Memory B cell (primary cell): ENCODE measurements around the gene COL23A1.

Source experiments
- ATAC-seq: fragments of 150-1000 bp; cut with Tn5 transposase; 2 replicates; pipeline ENCODE4 v1.10.0; 2021; ENCODE audit warnings: low read depth, mild to moderate bottlenecking, moderate library complexity
- DNase-seq, 2 donors: peaks; one replicate each; pipeline ENCODE4 v3.0.0; 2022; ENCODE audit warnings: low spot score in 2 of 2
- H3K27ac Mint-ChIP-seq: one replicate; pipeline ENCODE4 v1.8.0; 2022; ENCODE audit warnings: mild to moderate bottlenecking, moderate library complexity, mixed read lengths
- H3K27me3 Mint-ChIP-seq: one replicate; pipeline ENCODE4 v1.8.0; 2022; ENCODE audit warnings: mixed read lengths
- H3K36me3 Mint-ChIP-seq: one replicate; pipeline ENCODE4 v1.8.0; 2022; ENCODE audit warnings: mild to moderate bottlenecking, mixed read lengths
- H3K4me1 Mint-ChIP-seq: one replicate; pipeline ENCODE4 v1.8.0; 2022; ENCODE audit warnings: mixed read lengths
- H3K4me3 Mint-ChIP-seq: one replicate; pipeline ENCODE4 v1.8.0; 2022; ENCODE audit warnings: mild to moderate bottlenecking, moderate library complexity, mixed read lengths
- H3K9me3 Mint-ChIP-seq: one replicate; pipeline ENCODE4 v1.8.0; 2022; ENCODE audit warnings: mixed read lengths

Gene COL23A1

DNA sequence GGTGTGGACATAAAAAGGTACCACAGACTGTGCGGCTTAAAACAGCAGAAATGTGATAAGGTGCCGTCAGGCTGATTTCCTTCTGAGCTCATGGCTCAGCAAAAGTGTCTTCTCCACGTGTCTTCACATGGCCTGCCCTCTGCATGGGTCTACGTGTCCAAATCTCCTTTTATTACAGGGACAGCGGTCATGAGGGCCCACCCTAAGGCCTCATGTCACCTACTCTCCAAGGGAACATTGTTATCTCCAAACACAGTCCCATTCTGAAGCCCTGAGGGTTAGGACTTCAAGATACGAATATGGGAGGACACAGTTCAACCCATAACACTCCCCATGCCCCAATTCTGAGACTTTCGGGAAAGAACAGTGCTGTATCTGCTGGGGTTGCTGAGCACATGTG lies 35.2 kb downstream of the COL23A1 start:
- no peaks in the 10 kb centered on the region for H3K36me3 Mint-ChIP-seq
- no peak overlapping the region for H3K27ac Mint-ChIP-seq
- peaks cover 1% of the 10 kb centered on the region for H3K9me3 Mint-ChIP-seq
- ATAC-seq = no peak
- no peak overlapping the region for H3K4me3 Mint-ChIP-seq
- H3K4me1 Mint-ChIP-seq = peaks cover 8% of the 10 kb centered on the region
- peaks cover 26% of the 10 kb centered on the region for H3K27me3 Mint-ChIP-seq
- no peak for DNase-seq

DNA sequence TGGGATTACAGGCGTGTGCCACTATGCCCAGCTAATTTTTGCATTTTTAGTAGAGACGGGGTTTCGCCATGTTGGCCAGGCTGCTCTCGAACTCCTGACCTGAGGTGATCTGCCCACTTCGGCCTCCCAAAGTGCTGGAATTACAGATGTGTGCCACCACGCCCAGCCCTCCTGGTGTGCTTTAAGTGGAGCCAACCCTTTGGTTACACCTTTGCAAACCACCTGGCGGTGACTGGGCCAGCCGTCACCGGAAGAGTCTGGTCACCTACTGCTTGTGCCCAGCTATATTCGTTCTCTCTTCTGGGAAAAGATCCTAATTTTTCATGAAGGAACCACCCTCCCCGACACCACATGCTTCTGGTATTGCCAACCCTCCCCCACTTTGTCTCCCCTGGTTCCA lies 35.9 kb downstream of the COL23A1 start:
- H3K9me3 Mint-ChIP-seq = peaks cover 1% of the 10 kb centered on the region
- no peak for DNase-seq
- no peak for ATAC-seq
- H3K36me3 Mint-ChIP-seq = no peaks in the 10 kb centered on the region
- no peak overlapping the region for H3K4me3 Mint-ChIP-seq
- H3K27me3 Mint-ChIP-seq = peaks cover 21% of the 10 kb centered on the region
- peaks cover 2% of the 10 kb centered on the region for H3K4me1 Mint-ChIP-seq
- no peak overlapping the region for H3K27ac Mint-ChIP-seq

DNA sequence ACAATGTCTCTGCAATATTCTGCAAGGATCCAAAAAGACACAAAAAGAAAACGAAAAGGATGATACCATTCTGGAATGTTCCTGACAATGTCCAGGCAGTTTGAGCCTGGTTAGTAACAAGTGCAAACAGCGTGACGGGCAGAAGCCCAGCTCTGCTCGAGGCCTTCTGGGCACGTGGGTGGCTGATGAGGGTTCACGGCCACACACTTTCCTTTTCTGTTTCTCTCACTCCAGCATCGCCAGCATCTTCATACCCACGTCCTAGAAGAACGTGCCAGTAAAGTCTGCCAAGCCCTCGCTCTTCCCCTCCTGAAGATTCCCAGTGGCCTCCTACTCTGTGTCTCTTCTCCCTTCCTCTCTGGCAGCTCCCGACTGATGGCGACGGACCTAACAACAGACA lies 36.7 kb downstream of the COL23A1 start:
- H3K27ac Mint-ChIP-seq = no peak overlapping the region
- no peaks in the 10 kb centered on the region for H3K9me3 Mint-ChIP-seq
- H3K36me3 Mint-ChIP-seq = no peaks in the 10 kb centered on the region
- H3K4me1 Mint-ChIP-seq = no peaks in the 10 kb centered on the region
- ATAC-seq (no peak), DNase-seq (no peak)
- no peak overlapping the region for H3K4me3 Mint-ChIP-seq
- peaks cover 17% of the 10 kb centered on the region for H3K27me3 Mint-ChIP-seq

DNA sequence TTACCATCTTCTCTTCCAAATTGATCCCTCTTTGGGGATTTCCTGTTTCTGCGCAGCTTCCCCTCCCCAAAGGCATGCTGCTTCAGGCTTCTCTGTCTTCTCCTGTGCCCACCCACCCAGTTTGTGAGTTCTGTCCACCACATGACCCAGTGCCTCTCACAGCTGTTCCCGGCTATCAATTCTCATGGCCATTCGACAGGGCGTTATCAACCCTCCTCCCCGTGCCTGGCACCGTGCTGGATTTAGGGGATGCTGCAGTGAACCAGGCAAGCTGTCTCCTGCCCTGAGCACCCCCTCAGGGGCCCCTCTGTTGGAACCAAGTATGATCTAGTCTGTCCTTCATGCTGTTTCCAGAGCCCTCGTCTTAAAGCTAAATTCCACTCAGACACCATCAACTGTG lies 38.7 kb downstream of the COL23A1 start:
- DNase-seq = no peak
- H3K27ac Mint-ChIP-seq = no peak overlapping the region
- H3K4me3 Mint-ChIP-seq = no peak overlapping the region
- no peaks in the 10 kb centered on the region for H3K9me3 Mint-ChIP-seq
- H3K4me1 Mint-ChIP-seq = no peaks in the 10 kb centered on the region
- no peaks in the 10 kb centered on the region for H3K36me3 Mint-ChIP-seq
- no peak for ATAC-seq
- peaks cover 16% of the 10 kb centered on the region for H3K27me3 Mint-ChIP-seq

DNA sequence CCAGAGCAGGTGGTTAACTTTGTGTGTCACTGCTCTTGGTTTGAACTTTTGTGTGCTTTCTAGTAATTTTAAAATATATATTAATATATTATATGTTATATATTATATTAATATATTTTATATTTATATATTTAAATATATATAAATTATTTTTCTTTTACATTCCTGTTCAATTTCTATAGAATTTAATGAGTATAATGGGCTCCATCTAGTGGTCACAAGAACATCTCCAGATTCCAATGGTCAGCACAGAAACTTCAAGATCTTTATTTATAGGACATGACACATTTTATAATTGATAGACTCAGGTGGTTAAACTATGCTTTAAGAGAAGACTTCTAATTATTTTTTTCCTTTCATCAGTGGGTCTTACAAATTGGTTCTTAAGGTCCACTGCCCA lies 39.1 kb downstream of the COL23A1 start:
- Mint-ChIP-seq H3K36me3 (no peaks in the 10 kb centered on the region), H3K27ac (no peak overlapping the region), H3K27me3 (peaks cover 19% of the 10 kb centered on the region), H3K4me3 (no peak overlapping the region), H3K9me3 (no peaks in the 10 kb centered on the region), H3K4me1 (no peaks in the 10 kb centered on the region)
- no peak for ATAC-seq
- no peak for DNase-seq

DNA sequence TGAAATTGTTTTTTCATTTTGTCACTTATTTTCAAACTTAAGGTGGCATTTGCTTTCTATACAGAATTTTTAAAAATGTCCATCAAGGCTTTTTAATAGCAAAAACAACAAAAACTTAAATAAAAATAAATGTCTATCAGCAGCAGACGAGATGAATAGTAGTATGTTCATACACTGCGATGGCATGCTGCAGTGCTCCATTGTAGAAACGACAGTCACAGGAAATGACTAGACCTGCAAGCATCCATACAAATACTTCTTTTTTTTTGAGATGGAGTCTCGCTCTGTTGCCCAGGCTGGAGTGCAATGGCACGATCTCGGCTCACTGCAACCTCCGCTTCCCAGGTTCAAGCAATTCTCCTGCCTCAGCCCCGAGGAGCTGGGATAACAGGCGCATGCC lies 41.4 kb downstream of the COL23A1 start:
- H3K36me3 Mint-ChIP-seq = no peaks in the 10 kb centered on the region

DNA sequence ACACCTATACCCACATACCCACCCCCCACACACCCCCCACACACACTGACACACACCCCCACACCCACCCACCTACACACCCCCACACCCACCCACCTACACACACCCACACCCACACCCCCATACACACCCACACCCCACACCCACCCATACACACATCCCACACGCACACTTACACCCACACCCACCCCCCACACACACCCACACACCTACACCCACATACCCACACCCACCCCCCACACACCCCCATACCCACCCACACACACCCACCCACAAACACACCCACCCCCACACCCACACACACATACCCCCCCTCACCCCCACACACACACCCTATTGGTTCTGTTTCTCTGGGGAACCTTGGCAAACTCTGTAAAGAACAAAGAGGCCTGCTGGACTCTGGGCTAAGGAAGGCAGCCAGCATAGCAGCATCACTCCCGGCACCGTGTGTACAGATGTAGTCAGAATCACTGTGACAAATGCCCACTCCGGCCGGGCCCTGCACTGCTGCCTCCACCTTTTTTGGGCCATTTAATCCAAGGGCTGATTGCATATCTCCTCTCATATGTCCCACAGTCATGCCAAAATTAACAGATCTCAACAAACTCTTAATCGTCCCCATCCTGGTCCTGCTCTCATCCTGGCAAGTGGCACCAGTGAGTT lies 42.3 kb downstream of the COL23A1 start:
- Mint-ChIP-seq H3K9me3 (no peaks in the 10 kb centered on the region), H3K4me1 (no peaks in the 10 kb centered on the region), H3K27me3 (peaks cover 4% of the 10 kb centered on the region), H3K4me3 (no peak overlapping the region), H3K36me3 (no peaks in the 10 kb centered on the region), H3K27ac (no peak overlapping the region)
- no peak for ATAC-seq
- no peak for DNase-seq

More for the DNA sequence above, 41.4 kb downstream of the COL23A1 start:
- peaks cover 6% of the 10 kb centered on the region for H3K27me3 Mint-ChIP-seq
- H3K4me3 Mint-ChIP-seq = no peak overlapping the region
- H3K27ac Mint-ChIP-seq = no peak overlapping the region
- no peaks in the 10 kb centered on the region for H3K4me1 Mint-ChIP-seq
- no peak for ATAC-seq
- no peak for DNase-seq
- no peaks in the 10 kb centered on the region for H3K9me3 Mint-ChIP-seq

DNA sequence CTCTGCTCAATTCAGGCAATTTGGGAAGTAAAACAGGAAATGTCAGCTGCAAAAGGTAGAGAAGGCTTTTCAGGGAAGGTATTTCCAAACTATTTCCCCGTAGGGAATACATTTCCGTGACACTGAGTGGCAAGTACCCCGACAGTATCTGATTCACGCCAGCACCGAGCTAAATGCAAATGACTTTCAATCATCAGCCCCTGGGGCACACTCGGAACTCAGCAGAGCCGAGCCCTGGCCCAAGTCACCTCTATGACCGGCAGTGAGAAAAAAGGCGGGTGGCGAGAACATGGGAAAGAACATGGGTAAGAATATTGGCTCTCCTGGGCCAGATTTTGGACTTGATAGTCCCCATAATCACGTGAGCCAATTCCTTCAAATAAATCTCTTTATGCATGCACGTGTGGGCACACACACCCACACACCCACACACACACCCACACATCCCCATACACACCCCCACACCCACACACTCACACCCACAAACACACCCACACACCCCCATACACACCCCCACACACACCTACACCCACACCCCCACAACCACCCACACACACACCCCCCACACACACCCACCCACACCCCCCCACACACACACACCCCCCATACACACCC lies 43.0 kb downstream of the COL23A1 start:
- Mint-ChIP-seq H3K27ac (no peak overlapping the region), H3K4me3 (no peak overlapping the region)

DNA sequence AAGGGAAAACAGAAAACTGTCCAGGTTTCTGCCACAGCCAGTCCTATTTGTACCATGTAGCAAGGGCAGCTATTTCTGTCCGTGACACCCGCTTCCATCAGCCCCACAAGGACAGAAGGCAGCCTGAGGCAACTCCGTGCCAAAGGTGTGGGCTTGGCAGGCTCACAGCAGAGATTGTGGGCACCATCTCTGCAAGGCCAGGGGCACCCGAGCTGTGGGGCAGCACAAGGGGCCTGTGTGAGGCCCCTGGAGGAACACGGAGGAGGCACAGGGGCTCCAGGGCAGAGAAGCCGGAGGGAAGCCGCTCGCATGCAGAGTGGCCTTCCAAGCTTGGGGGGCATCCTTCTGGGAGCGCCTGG lies 43.5 kb downstream of the COL23A1 start:
- H3K27me3 Mint-ChIP-seq = peaks cover 7% of the 10 kb centered on the region
- H3K36me3 Mint-ChIP-seq = no peaks in the 10 kb centered on the region
- no peak overlapping the region for H3K4me3 Mint-ChIP-seq
- no peak overlapping the region for H3K27ac Mint-ChIP-seq
- ATAC-seq (no peak), DNase-seq (no peak)
- no peaks in the 10 kb centered on the region for H3K9me3 Mint-ChIP-seq
- H3K4me1 Mint-ChIP-seq = no peaks in the 10 kb centered on the region

More for the DNA sequence above, 43.0 kb downstream of the COL23A1 start:
- Mint-ChIP-seq H3K36me3 (no peaks in the 10 kb centered on the region), H3K4me1 (no peaks in the 10 kb centered on the region), H3K27me3 (peaks cover 6% of the 10 kb centered on the region), H3K9me3 (no peaks in the 10 kb centered on the region)
- DNase-seq = no peak
- ATAC-seq = no peak

DNA sequence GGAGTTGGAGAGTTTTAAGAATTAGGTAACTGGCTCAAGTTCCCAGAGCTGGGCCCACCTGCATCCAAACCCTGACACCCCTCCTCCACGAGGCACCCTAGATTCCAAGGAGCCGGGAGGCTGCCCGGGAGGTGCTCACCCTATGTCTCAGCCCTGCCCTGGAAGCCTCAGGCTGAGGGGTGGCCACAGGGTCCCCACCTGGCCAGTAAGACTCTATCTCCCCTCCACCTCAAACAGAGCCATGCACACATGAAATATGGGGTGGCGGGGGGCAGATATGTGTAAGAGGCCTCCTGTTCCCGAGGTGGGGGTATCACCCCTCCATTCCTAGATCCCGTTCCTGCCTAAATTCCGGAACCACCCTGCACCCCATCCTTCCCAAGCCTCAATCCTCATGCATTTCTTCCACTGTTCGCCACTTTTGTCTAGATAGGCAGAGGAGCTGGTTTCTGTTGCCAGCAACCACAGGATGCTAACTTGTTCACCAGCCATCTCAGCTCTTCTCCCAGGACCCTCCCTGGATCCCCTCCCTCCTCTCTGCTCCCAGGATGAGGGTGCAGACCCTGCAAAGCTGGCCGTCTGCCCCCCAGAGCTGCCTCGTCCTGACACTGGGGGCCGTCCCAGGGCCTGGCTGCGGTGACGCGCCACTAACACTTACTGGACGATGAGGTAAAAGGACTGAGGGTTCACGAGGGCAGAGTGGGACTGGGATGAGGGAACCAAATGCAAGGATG lies 44.1 kb downstream of the COL23A1 start:
- H3K4me3 Mint-ChIP-seq = no peak overlapping the region
- H3K9me3 Mint-ChIP-seq = no peaks in the 10 kb centered on the region
- no peaks in the 10 kb centered on the region for H3K36me3 Mint-ChIP-seq
- no peak overlapping the region for H3K27ac Mint-ChIP-seq
- peaks cover 9% of the 10 kb centered on the region for H3K27me3 Mint-ChIP-seq
- no peaks in the 10 kb centered on the region for H3K4me1 Mint-ChIP-seq
- DNase-seq (no peak), ATAC-seq (no peak)

DNA sequence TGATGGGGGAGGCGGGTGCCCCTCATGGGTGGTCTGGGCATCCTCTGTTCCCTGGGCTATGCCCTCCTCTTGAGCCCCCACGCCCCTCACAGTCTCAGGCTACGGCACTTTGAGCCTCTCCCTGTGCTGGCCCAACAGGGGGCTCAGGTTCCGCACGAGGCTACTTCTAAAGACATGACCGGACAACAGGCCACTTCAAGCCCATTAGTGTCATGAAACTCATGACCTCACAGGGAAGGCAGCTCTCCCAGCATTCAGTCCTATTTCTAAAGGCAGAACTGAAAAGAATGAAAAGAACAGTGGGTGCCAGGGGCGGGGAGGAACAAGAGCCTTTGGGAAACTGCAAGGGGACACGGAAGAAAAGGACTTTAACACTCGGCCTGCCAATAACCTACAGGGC lies 45.0 kb downstream of the COL23A1 start:
- no peak overlapping the region for H3K4me3 Mint-ChIP-seq
- no peaks in the 10 kb centered on the region for H3K36me3 Mint-ChIP-seq
- H3K4me1 Mint-ChIP-seq = no peaks in the 10 kb centered on the region
- no peak overlapping the region for H3K27ac Mint-ChIP-seq
- peaks cover 9% of the 10 kb centered on the region for H3K27me3 Mint-ChIP-seq
- ATAC-seq (no peak), DNase-seq (no peak)
- no peaks in the 10 kb centered on the region for H3K9me3 Mint-ChIP-seq

DNA sequence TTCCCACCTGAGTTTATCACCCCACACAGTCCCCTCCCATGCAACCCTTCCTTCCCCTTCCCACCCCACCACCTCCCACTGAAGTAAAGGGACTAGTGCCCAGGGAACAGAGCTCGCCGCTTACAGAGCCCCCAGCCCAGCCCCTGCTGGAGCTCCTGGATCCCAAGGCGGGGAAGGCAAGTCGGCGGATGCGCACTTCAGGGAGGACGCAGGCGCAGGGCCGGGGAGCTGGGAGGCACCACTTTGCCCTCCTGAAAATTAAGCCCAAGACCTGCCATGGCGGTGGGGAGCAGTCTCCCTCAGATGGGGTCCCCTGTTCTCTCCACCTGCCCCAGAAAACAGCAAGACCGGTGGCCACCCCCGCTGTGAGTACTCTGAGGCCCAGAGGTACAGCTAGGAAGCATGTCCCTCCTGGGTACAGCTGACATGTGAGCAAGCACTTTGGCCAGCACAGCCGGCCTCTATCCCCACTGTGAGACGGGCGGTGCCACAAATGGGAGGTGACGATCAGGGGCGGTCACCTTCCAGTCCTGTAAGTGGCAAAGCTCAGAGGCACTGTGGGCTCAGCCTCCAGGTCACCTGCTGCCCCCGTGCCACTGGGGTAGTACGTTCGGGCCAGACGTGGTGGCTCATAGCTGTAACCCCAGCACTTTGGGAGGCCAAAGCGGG lies 45.9 kb downstream of the COL23A1 start:
- ATAC-seq (no peak), DNase-seq (no peak)
- no peaks in the 10 kb centered on the region for H3K9me3 Mint-ChIP-seq
- no peaks in the 10 kb centered on the region for H3K36me3 Mint-ChIP-seq
- H3K4me3 Mint-ChIP-seq = no peak overlapping the region
- peaks cover 9% of the 10 kb centered on the region for H3K27me3 Mint-ChIP-seq
- H3K27ac Mint-ChIP-seq = no peak overlapping the region
- H3K4me1 Mint-ChIP-seq = no peaks in the 10 kb centered on the region

DNA sequence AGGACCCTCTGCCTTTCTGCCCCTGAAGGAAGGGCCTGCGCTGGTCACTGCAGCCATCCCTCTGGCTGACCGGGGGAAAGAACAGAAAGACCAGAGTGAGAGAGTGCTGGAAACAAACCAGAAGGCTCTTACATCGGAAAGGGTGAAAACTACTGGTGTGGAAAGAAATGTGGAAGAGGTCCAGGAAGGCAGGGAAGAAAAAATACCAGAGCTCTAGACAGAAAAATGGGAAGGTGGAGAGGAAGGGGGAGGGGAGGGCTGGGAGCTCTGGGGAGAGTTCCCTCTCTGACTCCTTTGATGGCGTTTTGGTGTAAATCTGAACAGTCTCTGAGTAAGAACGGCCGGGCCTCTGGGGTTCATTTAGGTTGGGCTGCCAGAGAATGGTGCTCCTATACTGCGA lies 47.7 kb downstream of the COL23A1 start:
- Mint-ChIP-seq H3K4me3 (no peak overlapping the region), H3K9me3 (no peaks in the 10 kb centered on the region), H3K27ac (no peak overlapping the region), H3K27me3 (peaks cover 9% of the 10 kb centered on the region), H3K36me3 (no peaks in the 10 kb centered on the region), H3K4me1 (no peaks in the 10 kb centered on the region)
- ATAC-seq = no peak
- no peak for DNase-seq

DNA sequence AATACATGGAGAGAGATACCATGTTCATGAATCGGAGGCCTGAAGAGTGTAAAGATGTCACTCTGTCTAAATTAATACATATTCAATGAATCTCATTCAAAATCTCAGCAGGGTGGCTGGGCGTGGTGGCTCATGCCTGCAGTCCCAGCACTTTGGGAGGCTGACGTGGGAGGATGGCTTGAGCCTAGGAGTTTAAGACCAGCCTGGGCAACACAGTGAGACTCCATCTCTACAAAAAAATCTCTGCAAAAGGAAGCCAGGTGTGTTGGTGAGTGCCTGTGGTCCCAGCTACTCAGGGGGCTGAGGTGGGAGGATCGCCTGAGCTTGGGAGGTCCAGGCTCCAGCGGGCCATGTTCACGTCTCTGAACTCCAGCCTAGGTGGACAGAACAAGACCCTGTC lies 49.7 kb downstream of the COL23A1 start:
- Mint-ChIP-seq H3K36me3 (no peaks in the 10 kb centered on the region), H3K4me1 (no peaks in the 10 kb centered on the region), H3K27ac (no peak overlapping the region), H3K27me3 (peaks cover 5% of the 10 kb centered on the region), H3K9me3 (no peaks in the 10 kb centered on the region), H3K4me3 (no peak overlapping the region)
- ATAC-seq (no peak), DNase-seq (no peak)
